Omental fat pad (tissue), 4 donors: Measurements from ENCODE around the gene PRTFDC1. TPM values are rescaled to one million over a fixed set of nuclear protein-coding genes. Genes with fewer than 3 reads are reported as not detected.

Source experiments
- ATAC-seq: fragments of 150-250 bp; one replicate; pipeline ENCODE4 v1.9.1; 2016; ENCODE audit warnings: mild to moderate bottlenecking, moderate library complexity; ENCODE audit not compliant: low FRiP score
- DNase-seq: peaks from one replicate; pipeline ENCODE4 v3.0.0-alpha.2; 2019; ENCODE audit warnings: low spot score
- CTCF ChIP-seq, 3 donors: fragments of 450-650 bp; IDR thresholded peaks; one replicate each; pipeline ENCODE4 v1.5.1; 2016 to 2017; ENCODE audit warnings: antibody characterized with exemption in 3 of 3, mild to moderate bottlenecking in 3 of 3, moderate library complexity in 2 of 3
- total RNA-seq, 4 donors: library from RNA; depleted of rRNA; stranded (reverse); fragments of >200 nt; gene quantifications; one replicate each; pipeline ENCODE4 v1.1.0, GENCODE V29; 2016

Gene PRTFDC1
- total RNA-seq, 4 donors from 2014 or later = 1.4 to 5.4 (median 2.5) TPM

GRCh38 chr10:24906372-24906771 lies 46.0 kb downstream of the PRTFDC1 start:
- ATAC-seq (no peak), DNase-seq (no peak)
- TF ChIP-seq CTCF (IDR thresholded peaks at IDR 0.05) = no peak

- no peak for TF ChIP-seq CTCF (IDR thresholded peaks at IDR 0.05)
- no peak for DNase-seq
- no peak for ATAC-seq
Observed at GRCh38 chr10:24904824-24905223, 47.6 kb downstream of the PRTFDC1 start.

GRCh38 chr10:24902400-24902728 lies 50.0 kb downstream of the PRTFDC1 start:
- ATAC-seq (no peak), DNase-seq (no peak)
- TF ChIP-seq CTCF (IDR thresholded peaks at IDR 0.05) = no peak

- DNase-seq (peak; percentile 41), ATAC-seq (peak; percentile 90)
- no peak for TF ChIP-seq CTCF (IDR thresholded peaks at IDR 0.05)
Observed at GRCh38 chr10:24901686-24902399, 50.6 kb downstream of the PRTFDC1 start.

- ATAC-seq (no peak), DNase-seq (no peak)
- no peak for TF ChIP-seq CTCF (IDR thresholded peaks at IDR 0.05)
Observed at GRCh38 chr10:24900888-24901685, 51.3 kb downstream of the PRTFDC1 start.

GRCh38 chr10:24899571-24899970 lies 52.8 kb downstream of the PRTFDC1 start:
- DNase-seq = no peak
- TF ChIP-seq CTCF (IDR thresholded peaks at IDR 0.05) = no peak
- no peak for ATAC-seq

- TF ChIP-seq CTCF (IDR thresholded peaks at IDR 0.05) = no peak
- ATAC-seq (no peak), DNase-seq (no peak)
Observed at GRCh38 chr10:24898501-24898900, 53.9 kb downstream of the PRTFDC1 start.
